ENCODE results near the gene TMEM234.

TMEM234 gene

DNA sequence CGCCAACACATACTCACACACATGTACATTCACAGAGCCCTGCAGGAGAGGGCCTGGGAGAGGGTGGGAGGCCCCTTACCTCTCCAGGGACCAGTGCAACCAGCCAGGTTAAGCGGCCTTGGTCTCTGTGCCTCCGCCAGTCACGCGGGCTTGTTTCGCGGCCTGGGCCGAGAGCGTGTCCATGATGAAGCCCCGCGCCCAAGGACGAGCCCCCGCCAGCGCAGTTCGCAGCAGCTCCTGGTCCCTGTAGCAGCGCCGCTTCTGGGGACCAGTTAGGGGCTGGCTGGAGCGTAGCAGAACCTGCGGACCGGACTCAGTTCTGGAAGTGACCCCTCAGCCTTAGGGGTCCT lies 17.6 kb upstream of the TMEM234 start:
- no peak for DNase-seq (ENCODE audit: low read depth in 2 of 2)

DNA sequence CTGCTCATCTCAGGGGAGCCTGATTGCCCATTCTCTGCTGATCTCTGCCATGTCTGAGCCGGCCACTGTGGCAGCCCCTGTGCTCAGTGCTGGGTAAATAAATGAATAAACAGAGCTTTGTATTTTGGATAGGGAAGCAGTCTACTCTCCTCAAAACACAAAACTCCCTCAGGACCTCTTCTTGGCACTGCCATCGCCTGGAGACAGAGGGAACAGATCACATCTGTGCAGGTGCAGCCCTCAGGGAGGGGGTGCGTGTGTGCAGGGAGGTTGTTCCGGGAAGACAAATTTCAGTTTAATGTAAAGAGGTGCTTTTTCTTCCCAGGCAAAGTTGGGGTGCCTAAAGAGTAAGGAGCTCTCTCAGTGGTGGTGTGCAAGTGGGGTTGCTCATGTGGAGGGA lies 17.2 kb upstream of the TMEM234 start:
- DNase-seq (ENCODE audit: low read depth in 2 of 2): no peak

DNA sequence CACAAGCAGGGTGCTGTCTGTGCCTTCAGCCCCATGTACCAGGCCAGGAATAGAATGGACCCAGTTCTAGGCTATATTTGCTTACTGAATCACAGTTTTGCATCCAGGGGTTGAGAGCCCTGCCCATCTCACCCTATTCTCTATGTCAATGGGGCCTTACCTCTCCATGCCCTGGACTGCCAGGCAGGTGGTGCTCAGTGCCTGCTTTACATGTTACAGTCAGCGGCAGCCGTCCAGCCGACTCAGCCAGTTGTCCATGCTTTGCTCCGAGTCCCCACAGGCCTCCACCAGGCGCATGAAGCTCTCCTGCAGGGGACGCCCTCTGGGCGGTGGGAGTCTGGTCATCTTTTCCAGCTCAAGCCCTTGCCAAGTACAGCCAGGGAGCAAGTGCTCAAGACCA lies 12.6 kb upstream of the TMEM234 start:
- no peak for DNase-seq (ENCODE audit: low read depth in 2 of 2)

DNA sequence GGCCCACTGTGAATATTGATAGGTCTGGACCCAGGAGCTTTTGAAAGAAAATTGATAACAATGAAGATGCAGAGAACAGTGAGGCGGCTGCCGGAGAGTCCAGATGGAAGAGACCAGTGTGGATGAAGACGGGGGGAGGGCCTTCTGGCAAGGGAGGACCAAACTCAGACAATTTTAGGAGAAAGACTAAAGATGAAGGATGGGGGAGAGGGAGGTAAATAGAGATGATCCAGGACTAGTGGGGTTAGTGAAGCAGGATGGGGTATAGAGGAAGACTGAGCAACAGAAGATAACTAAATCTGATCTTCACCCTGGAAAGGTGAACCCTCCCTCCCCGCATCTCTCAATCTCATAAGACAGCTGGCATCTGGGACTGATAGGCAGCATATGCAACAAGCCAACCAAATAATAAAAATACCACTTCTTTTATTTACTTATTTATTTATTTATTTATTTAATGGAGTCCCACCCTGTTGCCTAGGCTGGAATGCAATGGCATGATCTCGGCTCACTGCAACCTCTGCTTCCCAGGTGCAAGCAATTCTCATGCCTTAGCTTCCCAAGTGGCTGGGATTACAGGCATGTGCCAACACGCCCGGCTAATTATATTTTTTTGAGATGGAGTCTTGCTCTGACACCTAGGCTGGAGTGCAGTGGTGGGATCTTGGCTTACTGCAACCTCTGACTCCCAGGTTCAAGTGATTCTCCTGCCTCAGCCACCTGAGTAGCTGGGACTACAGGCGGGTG lies 10.6 kb upstream of the TMEM234 start:
- no peak for DNase-seq (ENCODE audit: low read depth in 2 of 2)

DNA sequence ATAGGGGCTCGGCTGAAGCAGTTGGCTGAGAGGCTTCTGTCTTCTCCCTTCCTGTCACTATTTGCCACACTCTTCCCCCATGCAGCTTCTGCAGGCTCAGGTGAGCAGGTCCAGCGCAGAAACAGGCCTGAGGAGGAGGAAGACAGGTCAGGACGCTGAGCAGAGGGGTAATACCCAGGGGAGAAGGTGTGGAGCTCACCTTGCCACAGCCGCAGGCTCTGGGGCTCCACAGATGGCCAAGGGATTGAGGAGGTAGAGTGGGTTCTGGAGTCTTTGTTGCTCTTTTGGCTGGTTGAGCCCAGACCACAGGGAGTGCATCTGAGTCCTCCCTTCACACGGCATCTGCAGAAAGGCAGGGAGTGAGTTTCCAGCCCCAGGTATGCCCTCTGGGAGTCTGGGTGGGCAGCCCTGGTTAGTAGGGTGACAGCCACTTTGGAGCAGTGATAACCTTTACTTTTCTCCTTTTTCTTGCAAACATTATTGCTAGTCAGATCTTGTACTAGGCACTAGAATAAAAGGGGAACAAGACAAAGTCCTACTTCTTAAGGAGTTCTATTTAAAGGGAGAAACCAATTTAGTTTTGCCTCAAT lies 9.8 kb upstream of the TMEM234 start:
- DNase-seq (ENCODE audit: low read depth in 2 of 2): no peak

DNA sequence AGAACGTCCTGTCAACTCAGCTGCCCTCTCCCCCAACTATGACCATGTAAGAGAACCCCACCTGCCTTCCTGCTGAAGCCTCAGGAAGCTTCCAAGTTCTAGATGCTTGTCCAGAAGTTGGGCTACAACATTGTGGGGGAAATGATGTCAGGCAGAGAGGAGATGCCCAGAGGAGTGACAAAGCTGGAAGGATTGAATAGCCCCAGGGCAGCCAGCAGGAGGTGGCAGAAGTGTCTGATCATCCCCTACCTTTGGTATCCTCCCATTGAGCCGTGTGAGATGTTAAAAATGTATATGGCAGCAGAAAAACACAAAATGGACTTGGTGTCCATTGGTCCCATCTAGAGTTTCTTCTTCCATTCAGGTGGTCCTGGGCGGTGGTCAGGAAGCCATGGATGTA lies 6.6 kb upstream of the TMEM234 start:
- no peak for DNase-seq (ENCODE audit: low read depth in 2 of 2)

DNA sequence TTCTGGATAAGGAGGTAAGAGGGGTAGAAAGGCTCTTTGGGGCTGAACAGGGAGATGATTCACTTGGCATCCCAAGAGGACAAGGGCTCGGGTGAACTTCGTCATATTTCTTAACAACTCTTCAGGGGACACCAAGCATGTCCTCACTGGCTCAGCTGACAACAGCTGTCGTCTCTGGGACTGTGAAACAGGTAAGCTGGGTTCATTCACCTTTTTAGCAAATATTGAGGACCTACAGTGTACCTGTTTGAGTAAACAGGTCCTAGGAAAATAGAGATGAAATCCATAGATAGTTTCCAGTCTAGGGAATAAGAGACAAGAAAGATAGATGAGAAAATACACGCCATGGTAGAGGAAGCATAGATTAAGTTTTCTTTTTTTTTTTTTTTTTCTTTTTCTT lies 2.1 kb upstream of the TMEM234 start:
- DNase-seq (ENCODE audit: low read depth in 2 of 2): no peak

DNA sequence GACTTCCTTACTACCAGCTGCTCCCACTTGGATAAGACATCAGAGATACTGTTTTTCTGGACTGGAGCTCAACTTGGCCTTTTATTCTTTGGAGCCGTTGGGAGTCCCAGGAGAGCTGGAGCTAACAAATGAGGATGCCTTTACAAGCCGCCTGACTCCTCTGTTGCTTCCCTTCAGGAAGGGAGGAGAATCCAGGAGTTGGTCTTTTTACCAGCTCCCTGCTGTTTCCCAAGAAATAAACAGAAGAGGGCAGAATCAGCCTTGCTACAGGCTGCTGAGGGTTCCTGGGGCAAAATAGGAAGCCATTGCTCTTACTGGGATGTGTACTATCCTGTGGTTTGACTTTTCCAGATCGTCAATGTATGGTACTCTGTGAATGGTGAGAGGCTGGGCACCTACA lies 1.5 kb upstream of the TMEM234 start:
- no peak for DNase-seq (ENCODE audit: low read depth in 2 of 2)

DNA sequence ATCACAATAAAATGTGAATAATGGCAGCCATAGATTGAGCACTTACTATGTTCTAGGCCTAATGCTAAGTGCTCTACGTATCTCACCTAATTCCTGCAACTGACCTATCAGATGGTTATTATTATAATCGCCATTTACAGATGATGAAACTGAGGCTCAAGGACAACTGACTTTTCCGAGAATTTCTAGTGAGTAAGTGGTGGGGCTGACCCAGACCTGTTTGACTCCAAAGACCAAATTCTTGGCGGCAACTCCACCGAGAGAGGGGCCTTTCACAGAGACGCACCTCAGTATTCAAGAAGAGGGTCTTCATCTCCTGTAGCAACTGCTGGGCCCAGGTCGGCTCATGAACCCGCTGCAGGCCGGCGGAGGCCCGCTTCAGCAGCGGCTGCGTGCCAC lies 573 bp downstream of the TMEM234 start:
- no peak for DNase-seq (ENCODE audit: low read depth in 2 of 2)

DNA sequence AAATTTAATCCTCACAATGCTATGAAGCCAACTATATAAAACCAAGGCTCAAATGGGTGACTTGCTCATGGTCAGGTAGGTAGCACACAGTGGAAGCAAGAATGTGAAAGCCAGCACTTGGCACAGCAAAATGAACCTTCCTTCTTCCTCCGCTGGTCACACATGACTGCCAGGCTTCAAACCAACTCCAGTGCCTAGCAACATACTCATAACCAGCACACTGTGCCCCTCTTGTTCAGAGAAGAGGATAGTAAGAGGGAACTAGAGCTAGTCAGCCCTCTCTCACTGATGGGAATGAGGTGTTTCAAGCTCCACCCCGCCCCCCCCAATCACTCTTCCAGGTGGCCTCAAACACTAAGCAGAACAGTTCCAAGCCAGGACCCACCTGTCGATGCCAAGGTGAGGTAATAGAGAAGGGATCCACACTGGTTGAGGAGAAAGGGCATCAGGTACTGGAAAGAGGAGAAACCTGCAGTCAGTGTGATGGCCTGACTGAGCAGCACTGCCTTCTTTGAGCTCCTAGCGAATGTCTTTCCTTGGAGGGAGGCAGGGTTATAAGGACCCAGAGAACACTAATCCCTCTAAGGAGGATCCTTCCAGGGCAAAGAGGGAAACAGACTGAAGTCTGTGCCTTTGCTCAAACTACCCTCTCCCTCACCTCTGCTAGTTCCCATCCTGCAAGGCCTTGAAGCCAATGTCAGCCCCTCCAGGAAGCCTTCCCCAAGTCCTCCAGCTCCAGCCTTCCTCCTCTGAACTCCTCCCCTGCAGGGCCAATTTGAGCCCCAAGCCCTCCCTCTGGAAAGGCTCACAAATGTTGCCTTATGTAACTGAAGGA lies 1.2 kb downstream of the TMEM234 start:
- DNase-seq (ENCODE audit: low read depth in 2 of 2): no peak

DNA sequence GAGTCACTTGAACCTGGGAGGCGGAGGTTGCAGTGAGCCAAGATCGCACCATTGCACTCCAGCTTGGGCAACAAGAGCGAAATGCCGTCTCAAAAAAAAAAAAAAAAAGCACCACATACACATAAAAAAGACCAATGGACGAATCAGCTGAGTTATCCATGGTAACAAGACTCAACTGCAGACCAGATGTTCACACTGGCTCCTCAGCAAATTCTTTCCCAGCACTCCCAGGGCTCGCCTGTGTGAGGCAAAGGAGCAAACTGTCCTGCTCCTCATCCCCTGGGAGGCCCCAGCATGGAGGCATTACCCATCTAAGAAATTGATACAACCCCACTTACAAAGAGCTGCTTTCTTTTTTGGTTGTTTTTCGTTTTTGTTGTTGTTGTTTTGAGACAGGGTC lies 3.1 kb downstream of the TMEM234 start:
- peak in 1 of 2 experiments; percentile 31 for DNase-seq (ENCODE audit: low read depth in 2 of 2)

DNA sequence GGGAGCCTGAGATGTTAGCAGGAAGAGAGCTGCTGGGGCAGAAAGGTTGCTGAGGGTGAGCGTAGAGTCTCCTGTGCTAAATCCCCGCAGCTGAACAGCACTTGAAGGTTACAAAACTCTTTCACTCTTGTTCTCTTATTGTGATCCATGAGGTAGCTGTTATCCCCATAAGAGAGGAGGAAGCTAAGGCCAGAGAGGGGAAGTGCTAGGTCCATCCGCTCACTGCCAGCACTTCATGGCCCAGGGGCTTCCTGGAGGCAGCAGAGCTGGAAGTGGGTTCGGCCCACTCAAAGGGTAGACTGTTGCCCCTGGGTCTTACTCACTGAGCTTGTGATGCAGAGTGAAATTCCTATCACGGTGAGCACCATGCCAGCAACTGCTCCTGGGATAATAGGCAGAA lies 5.6 kb downstream of the TMEM234 start:
- DNase-seq (ENCODE audit: low read depth in 2 of 2): no peak

DNA sequence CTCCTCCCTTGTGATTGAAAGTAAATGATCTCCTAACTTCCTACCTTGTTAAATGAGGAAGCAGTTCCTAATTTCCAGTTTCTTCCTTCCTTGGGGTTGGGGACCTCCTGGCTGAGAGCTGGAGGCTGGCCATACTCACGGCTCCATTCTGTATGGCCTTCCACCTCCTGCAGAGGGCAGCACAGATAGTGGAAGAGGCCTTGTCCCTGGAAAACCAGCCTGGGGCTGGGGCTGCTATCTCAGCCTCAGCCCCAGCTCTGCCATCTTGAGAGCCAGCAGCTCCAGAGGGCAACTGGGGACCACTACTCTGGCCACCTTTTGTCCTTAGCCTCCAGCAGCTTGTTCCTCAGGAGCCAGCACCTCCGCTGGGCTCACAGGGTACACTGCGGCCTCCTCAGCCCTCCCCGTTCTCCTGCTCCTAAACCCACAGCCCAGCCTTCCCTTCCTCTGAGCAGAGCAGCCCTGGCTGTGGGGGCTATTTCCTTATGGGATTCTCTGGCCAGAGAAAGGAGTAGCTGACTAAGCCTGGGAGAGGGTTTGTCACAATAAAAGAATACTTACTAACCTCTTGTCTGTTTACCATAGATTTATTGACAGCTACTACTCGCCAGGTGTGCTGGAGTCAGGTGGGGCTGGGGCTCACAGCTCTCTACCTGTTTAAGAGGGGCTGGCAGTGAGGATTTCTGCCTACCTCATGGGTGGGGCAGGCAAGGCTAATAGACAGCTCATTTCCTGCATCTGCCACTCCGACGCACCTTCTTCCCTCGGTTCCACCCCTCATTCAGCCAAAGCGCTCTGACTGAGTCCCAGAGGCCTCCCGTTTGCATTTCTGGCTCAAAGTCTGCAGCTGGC lies 6.3 kb downstream of the TMEM234 start:
- no peak for DNase-seq (ENCODE audit: low read depth in 2 of 2)

DNA sequence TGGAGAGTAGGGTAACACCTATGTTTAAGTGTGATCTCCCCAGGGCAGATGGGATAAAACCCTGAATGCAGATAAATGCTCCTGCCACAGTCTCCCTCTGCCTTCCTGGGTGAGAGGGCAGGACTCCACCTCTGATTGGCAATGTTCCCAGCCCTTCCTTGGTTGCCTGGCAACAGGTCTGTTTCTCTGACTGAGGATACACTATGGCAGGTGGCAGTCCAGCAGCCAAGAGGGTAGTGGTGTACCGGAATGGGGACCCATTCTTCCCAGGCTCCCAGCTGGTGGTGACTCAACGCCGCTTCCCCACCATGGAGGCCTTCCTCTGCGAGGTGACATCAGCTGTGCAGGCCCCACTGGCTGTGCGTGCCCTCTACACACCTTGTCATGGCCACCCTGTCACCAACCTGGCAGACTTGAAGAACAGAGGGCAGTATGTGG lies 13.2 kb downstream of the TMEM234 start, which contains the start of gene DCDC2B:
TSS of gene DCDC2B (plus strand) at position 199 of the 438 bp plus-strand sequence. CDS start at position 204, 5 bp downstream.
- DNase-seq (ENCODE audit: low read depth in 2 of 2): no peak

DNA sequence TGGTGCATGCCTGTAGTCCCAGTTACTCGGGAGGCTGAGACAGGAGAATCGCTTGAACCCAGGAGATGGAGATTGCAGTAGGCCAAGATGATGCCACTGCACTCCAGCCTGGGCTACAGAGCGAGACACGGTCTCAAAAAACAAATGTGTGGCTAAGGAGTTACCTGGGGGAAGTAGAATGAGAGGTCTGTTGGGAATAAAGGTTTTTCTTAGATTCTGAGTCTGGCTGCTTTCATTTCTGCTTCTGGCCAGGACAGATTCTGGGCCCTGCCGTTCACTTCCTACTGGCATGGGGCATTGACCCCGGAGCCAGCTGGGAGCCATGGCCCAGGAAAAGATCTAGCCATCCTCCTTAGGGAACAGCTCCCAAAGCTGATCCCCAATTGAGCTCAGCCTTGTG lies 13.7 kb downstream of the TMEM234 start:
- no peak for DNase-seq (ENCODE audit: low read depth in 2 of 2)

DNA sequence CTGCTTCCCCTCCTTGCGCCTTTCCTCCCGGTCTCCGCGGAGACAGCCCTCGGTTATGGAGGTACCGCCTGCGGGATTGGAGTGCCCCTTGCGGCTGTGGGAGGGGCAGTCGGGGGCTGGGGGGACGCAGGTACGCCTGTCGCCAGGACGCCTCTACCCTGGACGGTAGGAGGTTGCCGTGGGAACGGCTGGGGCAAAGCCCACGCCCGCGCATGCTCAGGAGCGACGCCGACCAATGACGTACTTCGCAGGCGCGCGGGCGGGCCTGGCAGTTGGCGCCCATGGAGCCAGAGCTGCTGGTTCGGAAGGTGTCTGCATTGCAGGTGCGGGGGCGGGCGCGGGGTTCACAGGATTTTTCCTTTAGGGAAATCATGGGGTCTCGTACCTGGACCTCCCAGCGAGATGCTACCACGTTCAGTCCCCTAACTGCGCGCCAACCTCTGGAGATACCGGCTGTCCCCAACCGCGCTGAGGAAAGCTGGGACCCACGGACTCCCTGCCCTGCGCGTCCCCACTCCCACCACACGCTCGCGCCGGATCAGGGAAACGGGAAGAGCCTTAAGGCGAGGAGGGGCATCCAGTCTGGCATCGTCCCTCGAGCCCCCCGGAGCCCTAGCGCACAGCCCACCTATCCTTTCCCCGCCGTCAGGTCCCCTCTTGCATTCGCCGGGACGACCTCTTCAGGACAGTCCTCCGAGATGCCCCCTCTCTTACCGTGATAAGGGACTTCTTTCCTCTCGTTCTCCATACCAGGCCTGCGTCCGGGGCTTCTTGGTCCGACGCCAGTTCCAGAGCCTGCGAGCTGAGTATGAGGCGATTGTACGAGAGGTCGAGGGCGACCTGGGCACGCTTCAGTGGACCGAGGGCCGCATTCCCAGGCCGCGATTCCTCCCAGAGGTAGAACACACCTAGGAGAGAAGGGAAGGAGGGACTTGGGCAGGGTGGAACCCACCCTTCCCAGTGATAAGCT lies 16.5 kb downstream of the TMEM234 start, which contains the start of gene IQCC:
TSS of gene IQCC (plus strand) at position 271 of the 970 bp plus-strand sequence. CDS start at position 282, 11 bp downstream.
- peak; percentile 44 to 47 for DNase-seq (ENCODE audit: low read depth in 2 of 2)

DNA sequence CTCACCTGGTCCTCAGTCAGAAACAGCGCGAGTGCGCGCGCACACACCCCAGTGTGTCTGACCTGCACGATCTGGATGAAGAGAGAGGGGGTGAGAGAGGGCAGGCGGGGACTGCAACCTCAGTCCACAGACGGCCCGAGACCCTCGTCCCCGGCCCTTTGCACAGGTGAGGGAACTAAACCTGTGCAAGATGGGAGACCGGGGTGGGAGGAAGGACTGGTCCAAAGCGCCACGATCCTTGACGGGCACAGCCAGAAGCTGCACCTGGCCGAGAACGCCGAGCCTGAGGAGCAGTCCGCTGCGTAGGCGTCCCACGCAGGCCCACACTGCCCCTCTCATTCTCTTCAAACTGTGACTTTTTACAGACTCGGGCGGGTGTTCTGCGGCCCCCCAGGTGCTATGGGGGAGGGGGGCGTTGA lies 17.2 kb downstream of the TMEM234 start:
- DNase-seq (ENCODE audit: low read depth in 2 of 2): no peak

DNA sequence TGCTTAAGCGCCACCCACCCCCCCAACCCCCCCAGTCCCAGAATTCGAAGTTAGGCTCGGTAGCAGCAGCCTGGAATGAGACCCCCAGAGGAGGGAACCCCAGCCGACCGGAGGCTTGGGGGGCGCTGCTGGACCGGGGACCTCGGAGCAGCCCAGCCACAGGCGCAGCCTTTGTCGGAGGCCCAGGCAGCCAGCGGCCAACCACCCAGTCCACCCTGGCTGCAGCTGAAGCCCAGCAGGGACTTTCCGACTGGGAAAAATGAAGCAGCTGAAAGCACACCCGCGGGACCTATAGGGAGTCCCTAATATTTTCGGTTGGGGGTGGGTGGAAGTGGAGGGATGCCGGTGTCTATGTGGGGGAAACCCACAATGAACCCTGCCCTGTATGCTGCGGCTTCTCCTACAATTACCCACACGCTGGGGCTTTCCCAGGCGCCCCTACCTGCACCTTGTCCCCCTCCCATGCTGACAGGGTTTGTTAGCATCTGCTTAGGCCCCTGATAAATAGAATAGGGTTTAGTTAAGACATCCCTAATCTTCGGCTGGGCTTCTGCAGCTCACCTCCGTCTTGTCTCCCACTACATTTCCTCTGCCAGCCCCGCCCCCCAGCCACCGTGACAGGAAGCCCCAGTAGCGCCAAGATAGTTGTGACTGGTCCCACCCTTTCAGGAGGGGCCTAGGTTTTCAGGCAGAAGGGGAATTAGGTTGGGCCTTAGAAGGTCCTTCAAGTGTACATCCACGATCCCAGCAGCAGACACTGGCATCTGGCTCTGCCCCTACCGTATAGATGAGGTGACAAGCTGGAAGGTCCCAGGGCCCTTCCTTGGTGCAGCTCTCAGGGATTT lies 20.9 kb downstream of the TMEM234 start:
- DNase-seq (ENCODE audit: low read depth in 2 of 2): no peak

DNA sequence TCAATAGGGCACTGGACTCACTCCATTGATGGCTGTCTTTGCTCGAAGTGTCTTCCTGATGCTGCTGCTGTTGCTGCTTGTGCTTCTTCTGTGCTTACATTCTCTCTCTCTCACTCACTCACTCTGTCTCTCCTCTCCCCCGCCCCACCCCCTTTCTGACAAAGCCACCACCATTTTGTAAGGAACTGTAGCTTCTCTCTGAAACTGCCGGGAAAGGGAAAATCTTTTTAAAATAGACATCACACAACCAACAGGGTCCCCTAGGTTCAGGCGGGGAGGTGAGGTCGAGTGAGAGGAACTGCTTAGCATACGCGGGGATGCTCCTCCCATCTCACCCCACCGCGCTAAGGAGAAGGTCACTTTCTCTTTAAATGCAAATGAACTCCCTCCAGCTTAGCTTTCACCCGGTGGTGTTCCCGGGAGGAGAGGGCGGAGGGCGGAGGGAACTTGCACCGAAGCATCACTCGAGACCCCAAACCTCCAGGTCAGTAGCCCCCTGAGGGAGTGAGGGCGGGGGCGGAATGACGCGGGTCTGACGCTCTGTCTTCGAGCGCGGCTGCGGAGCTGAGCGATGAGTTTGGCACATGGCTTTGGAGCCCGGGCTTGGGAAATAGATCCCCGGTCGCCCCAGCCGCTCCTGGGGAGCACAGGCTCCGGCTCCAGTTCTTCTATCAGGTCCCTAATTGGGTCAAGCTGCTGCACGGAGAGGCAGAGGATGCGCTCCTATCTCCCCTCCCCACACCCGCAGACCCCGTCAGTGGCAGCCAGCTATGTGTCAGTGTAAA lies 21.7 kb downstream of the TMEM234 start, which contains the start of gene CCDC28B:
TSS of gene CCDC28B (plus strand) at position 370 of the 785 bp plus-strand sequence. CDS start 1,341 bp downstream, outside the sequence.
- peak in 1 of 2 experiments; percentile 38 for DNase-seq (ENCODE audit: low read depth in 2 of 2)
